ENCODE data around the gene LPIN1.

GRCh38 chr2:11713815-11714214 lies 32.6 kb upstream of the LPIN1 start:
- TF ChIP-seq GATA1 (IDR thresholded peaks at IDR 0.05; ENCODE audit: low read depth, low read length) (no peak), POLR2A (IDR thresholded peaks at IDR 0.05; ENCODE audit: low read length) (no peak)
